Spleen (tissue), 7 donors: Measurements from ENCODE around the gene LCOR.

Experiments
- CTCF ChIP-seq, 11 experiments: fragments of 200-600 bp in 7 of 11; fragments of 450-650 bp in 4 of 11; sonication (generic) in 4 of 11; IDR thresholded peaks in 8 of 11; conservative IDR thresholded peaks in 3 of 11; 1 replicate in 7 of 11; 2 replicates in 4 of 11; pipeline versions ENCODE4 v1.4.0 to v1.8.0; 2016 to 2021; ENCODE audit warnings: antibody characterized with exemption in 11 of 11, inconsistent platforms in 4 of 11, mild to moderate bottlenecking in 1 of 11
- POLR2A ChIP-seq, 3 donors: fragments of 450-650 bp; IDR thresholded peaks; one replicate each; pipeline ENCODE4 v1.5.1; 2017; ENCODE audit warnings: antibody characterized with exemption in 3 of 3, mild to moderate bottlenecking in 1 of 3
- POLR2AphosphoS5 ChIP-seq, 3 donors: sonication (generic); formaldehyde crosslinking; IDR thresholded peaks; one replicate each; pipeline ENCODE4 v1.5.1; 2017; ENCODE audit warnings: antibody characterized with exemption in 3 of 3
- donor health status: DM: no; HTN: no; CAD: no; lungs with moderate emphysema.
- donor health status: DM: no; HTN: no; CAD: no.
- donor health status: DM: no; HTN: no; CAD: no.

- TF ChIP-seq POLR2A (IDR thresholded peaks at IDR 0.05), result no peak
- TF ChIP-seq CTCF (IDR thresholded peaks at IDR 0.05 in 8 of 11, conservative IDR thresholded peaks at IDR 0.05 in 3 of 11), result no peak
- no peak for TF ChIP-seq POLR2AphosphoS5 (IDR thresholded peaks at IDR 0.05)
Observed at GRCh38 chr10:96842896-96843723, 11.0 kb downstream of the LCOR start.
